GM21723 (cell line): ENCODE data around the gene PDILT.

Experiments
- ATAC-seq: cut with Tn5 transposase; IDR thresholded peaks from one replicate; pipeline ENCODE4 v1.9.1; 2021; ENCODE audit warnings: mild to moderate bottlenecking, moderate library complexity; ENCODE audit not compliant: unreplicated experiment

PDILT gene

GRCh38 chr16:20372701-20373100 lies 31.8 kb downstream of the PDILT start:
- ATAC-seq, result no peak

DNA sequence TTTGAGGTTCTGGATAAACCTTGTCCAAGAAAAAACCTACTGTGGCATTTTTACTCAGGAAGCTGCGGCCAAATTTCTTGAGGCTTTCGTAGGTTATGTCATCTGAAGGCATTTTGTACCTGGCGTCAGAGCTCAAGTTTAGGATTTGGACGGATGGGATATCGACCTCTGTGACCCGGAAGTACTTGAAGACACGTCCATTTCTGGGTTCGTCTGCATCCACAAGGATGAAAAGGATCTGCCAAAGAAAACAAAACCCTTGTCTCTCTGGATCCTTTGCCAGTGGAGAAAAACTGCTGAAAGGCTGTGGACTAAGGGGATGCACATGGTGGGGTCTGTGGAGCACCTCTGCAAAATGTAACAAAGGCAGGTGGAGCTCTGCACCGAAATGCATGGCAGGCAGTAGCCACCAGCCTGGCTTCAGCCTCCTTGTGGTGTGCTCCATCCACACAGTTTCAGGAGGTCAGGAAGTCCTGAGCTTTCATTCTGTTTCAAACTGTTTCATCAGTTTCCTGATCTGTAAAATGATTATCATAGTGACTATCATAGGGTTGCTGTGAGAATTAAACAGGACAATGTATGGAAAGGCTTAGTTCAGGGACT lies 35.0 kb downstream of the PDILT start:
- no peak for ATAC-seq

GRCh38 chr16:20364051-20364450 lies 40.5 kb downstream of the PDILT start:
- no peak for ATAC-seq

DNA sequence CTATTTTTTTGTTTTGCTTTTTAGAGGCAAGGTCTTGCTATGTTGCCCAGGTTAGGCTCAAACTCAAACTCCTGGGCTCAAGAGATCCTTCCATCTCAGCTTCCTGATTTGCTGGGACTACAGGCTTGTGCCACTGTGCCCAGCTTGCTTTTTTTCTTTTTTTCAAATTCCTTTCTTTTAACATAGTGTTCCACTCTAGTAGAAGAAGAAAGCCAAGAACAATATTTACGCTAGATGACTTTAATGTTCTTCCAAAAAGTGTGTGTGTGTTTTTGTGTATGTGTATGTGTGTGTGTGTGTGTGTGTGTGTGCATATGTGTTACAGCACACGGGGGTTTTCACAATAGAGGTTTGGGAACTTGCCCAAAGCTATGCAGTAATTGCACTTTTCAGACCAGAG lies 41.3 kb downstream of the PDILT start:
- ATAC-seq, result no peak

DNA sequence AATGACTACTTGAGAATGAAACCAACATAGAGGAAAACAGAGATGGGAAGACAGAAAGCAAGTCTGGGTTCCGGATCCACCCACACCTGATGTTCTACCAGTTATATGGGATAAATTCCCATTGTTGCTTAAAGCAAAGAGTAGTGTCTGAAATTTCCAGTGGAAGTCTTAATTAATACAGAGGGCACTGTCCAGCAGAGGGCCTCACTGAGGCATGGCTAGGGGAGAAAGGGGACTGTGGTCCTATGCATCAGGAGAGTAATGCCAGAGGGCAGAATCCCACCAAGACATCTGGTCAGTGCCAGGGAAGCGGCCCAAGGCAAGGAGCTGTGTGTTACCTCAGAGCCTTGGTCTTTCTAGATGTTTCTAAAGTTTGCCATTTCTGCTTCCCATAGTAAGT lies 44.5 kb downstream of the PDILT start:
- no peak for ATAC-seq

DNA sequence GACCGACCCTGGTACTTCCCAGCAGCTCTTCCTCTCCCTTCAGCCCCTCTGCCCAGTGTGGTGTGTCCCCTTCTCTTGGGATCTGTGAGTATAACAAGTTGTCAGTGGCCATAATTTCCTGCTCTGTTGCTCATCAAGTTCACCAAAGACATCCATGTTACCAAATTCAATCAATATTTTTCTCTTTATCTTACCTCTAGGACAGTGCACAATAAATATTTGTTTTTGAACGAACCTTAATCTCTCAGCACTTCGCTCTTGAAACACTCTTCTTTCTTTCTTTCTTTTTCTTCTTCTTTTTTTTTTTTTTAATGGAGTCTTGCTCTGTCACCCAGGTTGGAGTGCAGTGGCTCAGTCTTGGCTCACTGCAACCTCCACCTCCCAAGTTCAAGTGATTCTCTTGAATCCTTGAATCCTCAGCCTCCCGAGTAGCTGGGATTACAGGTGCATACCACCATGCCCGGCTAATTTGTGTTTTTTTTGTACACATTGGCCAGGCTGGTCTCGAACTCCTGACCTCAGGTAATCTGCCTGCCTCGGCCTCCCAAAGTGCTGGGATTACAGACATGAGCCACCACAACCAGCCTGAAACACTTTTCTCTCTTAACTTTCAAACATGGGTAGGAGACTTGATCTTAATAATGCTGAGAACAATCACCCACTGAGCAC lies 49.3 kb downstream of the PDILT start:
- ATAC-seq, result no peak

DNA sequence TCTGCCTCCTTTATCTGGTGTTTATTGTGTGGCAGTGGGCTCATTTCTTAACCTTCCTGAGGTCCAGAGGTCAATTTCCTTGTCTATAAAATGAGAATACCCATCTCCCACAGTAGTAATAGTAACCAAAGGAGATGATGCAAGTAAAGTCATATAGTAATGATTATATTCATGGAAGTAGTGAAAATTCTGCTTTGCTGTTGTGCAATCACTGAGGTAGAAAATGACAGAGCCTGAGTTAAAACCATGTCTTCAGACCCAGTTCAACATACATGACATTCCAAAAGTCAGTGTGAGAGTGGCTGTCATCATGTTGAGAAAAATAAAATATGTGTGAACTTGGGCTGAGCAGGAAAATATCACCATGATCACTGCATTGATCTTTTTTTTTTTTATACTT lies 51.2 kb downstream of the PDILT start:
- ATAC-seq, result no peak

DNA sequence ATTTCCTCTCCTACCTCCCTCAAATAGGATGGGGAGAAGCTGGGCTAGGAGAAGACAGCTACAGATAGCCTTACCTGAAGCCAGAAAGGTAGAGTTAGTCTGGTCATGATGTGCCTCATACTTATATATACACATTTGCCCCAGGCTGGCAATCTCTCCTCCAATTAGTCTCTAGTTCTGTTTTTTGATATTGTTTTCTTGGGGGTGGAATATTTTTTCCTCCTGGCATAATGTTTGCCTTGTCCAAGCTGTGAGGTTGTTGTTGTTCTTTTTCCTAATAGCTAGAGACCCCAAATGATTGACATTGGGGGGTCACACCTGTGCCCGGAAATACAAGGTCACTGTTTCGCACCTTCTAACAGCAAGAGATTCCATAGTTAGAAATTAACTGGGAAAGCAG lies 51.9 kb downstream of the PDILT start, which contains the start of gene UMOD:
Gene UMOD, minus strand, starts transcription at position 101 of the 400 bp plus-strand sequence. CDS start 1,978 bp downstream, outside the sequence.
- ATAC-seq, result no peak

GRCh38 chr16:20349615-20350014 lies 54.9 kb downstream of the PDILT start:
- ATAC-seq, result no peak

GRCh38 chr16:20348365-20349185 lies 56.0 kb downstream of the PDILT start:
- ATAC-seq, result no peak

- ATAC-seq, result no peak
Observed at GRCh38 chr16:20347666-20348364, 56.7 kb downstream of the PDILT start.

- ATAC-seq, result no peak
Observed at GRCh38 chr16:20344611-20345010, 59.9 kb downstream of the PDILT start.

DNA sequence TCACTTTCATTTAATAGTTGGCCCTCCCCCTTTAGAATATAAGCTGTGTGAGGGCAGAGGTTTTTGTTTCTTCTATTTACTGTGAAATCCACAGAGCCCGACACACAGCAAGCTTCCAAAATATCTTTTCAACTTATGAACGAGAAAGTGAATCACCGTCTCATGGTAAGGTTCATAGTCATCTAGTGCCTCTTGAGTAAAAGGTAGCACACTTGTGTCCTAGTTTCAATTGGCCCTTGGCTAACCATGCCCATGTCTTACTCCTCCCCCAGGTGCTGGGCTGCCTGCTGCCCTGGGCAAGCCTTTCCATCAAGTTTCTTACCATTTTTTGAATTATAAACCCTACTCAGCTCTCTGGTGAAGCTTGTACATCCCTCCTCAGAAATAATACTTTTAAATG lies 64.8 kb downstream of the PDILT start:
- no peak for ATAC-seq

DNA sequence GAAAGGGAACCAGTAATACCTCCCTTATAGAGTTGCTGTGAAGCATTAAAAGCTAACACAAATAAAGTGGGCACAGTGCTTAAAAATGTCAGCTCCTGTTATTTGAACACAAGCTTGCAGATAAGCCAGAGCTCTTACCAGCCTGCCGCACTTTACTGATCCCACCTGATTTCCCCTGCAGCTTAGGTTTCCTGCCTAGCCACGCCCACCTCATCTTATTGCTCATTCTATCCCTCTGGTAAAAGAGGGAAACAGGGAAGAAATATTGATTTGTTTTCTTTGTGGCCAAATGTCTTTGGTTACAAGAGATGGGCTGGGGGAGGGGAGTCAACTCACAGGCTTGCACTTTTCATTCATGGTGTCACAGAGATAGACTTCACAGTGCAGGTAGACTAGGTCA lies 67.6 kb downstream of the PDILT start:
- ATAC-seq, result no peak

- ATAC-seq, result no peak
Observed at GRCh38 chr16:20334396-20334795, 70.1 kb downstream of the PDILT start.

- no peak for ATAC-seq
Observed at GRCh38 chr16:20333120-20333519, 71.4 kb downstream of the PDILT start.

- ATAC-seq, result no peak
Observed at GRCh38 chr16:20332411-20332810, 72.1 kb downstream of the PDILT start.

DNA sequence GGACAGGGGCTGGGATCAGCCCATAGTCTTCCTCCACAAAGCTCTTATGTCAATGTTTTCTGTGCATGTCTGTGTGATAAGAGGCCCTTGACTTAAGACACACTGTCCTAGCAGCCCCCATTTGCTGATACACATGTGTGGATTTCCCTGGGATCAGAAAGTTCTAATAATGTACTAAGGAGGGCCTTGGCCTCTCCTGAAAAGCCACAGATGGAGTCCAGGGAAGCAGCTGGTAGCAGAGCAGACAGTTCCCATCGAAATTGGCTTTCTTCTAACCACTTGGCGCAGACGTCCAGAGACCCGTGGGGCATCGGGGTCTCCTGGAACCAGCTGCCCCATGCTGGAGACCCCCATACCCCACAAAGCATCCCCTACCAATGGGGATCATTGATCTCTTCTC lies 72.9 kb downstream of the PDILT start:
- no peak for ATAC-seq

DNA sequence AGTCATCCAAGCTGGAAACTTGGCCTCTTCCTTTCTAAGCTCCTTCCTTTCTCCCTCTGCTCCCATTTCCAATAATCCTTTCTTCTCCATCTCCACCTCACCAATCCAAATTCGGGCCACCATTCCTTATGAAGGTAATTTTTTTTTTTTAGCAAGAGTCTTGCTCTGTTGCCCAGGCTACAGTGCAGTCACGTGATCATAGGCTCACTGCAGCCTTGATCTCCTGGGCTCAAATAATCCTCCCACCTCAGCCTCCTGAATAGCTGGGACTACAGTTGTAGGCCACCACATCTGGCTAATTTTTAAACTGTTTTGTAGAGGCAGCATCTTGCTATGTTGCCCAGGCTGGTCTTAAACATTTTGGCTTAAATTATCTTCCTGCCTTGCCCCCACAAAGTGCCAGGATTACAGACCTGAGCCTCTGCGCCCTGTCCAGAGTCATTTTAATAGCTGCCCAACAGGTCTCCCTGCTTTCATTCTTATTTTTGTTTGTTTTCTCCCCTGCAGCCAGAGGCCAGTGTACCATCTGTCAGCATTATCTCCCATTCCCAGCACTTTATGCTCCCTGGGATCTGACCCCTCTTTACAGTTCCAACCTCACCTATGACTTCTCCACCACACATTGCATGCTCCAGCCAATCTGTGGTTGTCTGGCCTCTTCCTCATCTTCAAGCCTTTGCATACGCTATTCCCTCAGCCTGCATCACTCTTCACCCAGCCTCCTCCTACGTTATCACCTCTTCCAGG lies 75.0 kb downstream of the PDILT start:
- ATAC-seq, result no peak

GRCh38 chr16:20327444-20328041 lies 77.0 kb downstream of the PDILT start, which contains the start of gene GP2:
GP2 (minus strand) TSS chr16:20327513; CDS start chr16:20326431, 1,082 bp downstream.
- no peak for ATAC-seq
